ACHN (cell line): Measurements from ENCODE around the gene OR10K1.

Experiments used
- DNase-seq: peaks from one replicate; pipeline ENCODE4 v3.0.0-alpha.2; 2015
- in situ Hi-C: cut with HindIII; loops from 2 replicates; pipeline ENCODE4 v1.10.0; 2017; ENCODE audit warnings: low sequenced_read_pairs, low pct_ligation_motif_present, low pct_unique_long_range_greater_than_20kb

The OR10K1 gene

GRCh38 chr1:158507511-158507910, 45.9 kb downstream of the OR10K1 start:
- in situ Hi-C loops, result no loop called here
- no peak for DNase-seq

- in situ Hi-C loops, result no loop called here
- no peak for DNase-seq
Observed at GRCh38 chr1:158509471-158510156, 48.0 kb downstream of the OR10K1 start.

DNA sequence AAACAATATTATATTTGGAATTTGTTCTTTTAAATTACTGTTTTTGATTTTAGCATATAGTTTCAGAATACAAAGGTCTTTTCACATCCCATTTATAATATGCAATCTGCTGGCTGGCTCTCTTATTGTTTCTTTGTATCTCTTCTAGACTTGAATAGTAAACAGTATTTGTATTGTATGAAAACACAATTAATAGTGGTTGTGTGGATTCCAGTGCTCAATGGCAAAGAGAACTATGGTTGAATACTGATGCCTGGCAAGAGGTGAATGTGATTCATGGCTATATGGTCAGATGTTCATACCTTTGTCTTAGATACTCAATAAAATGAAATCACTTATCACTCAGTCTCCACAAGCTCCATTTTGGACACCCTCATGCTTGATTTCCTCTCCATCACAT, 55.3 kb downstream of the OR10K1 start:
- DNase-seq, result no peak
- in situ Hi-C loops, result no loop called here
